HG02798 (cell line): ENCODE results near the gene PTCH2.

ENCODE experiments used
- ATAC-seq: cut with Tn5 transposase; IDR thresholded peaks from one replicate; pipeline ENCODE4 v1.9.1; 2021; ENCODE audit warnings: mild to moderate bottlenecking; ENCODE audit not compliant: unreplicated experiment, poor library complexity

The PTCH2 gene

GRCh38 chr1:44842862-44843655 is at the start of gene PTCH2:
TSS of gene PTCH2 (minus strand) at chr1:44843253. CDS start at chr1:44842932, 321 bp downstream.
- ATAC-seq = peak; percentile 44

- ATAC-seq = no peak
Measured at GRCh38 chr1:44890007-44890406, 47.0 kb upstream of the PTCH2 start.

- ATAC-seq = no peak
Measured at GRCh38 chr1:44885406-44885805, 42.4 kb upstream of the PTCH2 start.

- ATAC-seq = no peak
Measured at GRCh38 chr1:44884746-44885145, 41.7 kb upstream of the PTCH2 start.

- no peak for ATAC-seq
Measured at GRCh38 chr1:44881011-44881632, 38.1 kb upstream of the PTCH2 start.

- ATAC-seq = no peak
Measured at GRCh38 chr1:44874155-44874554, 31.1 kb upstream of the PTCH2 start.

- ATAC-seq = no peak
Measured at GRCh38 chr1:44870096-44870495, 27.0 kb upstream of the PTCH2 start.

- no peak for ATAC-seq
Measured at GRCh38 chr1:44867801-44868200, 24.7 kb upstream of the PTCH2 start.

- ATAC-seq = no peak
Measured at GRCh38 chr1:44862829-44863401, 19.9 kb upstream of the PTCH2 start.

- no peak for ATAC-seq
Measured at GRCh38 chr1:44860891-44861425, 17.9 kb upstream of the PTCH2 start.

- ATAC-seq = no peak
Measured at GRCh38 chr1:44860331-44860730, 17.3 kb upstream of the PTCH2 start.

GRCh38 chr1:44857446-44857845 is 14.4 kb upstream of the PTCH2 start:
- ATAC-seq = no peak

GRCh38 chr1:44855742-44856141 is 12.7 kb upstream of the PTCH2 start:
- no peak for ATAC-seq

- ATAC-seq = no peak
Measured at GRCh38 chr1:44854970-44855369, 11.9 kb upstream of the PTCH2 start.

- ATAC-seq = no peak
Measured at GRCh38 chr1:44853201-44853600, 10.1 kb upstream of the PTCH2 start.

- ATAC-seq = no peak
Measured at GRCh38 chr1:44851308-44851707, 8.3 kb upstream of the PTCH2 start.

- ATAC-seq = no peak
Measured at GRCh38 chr1:44849575-44850132, 6.6 kb upstream of the PTCH2 start.

GRCh38 chr1:44848456-44849181 is 5.6 kb upstream of the PTCH2 start:
- no peak for ATAC-seq

- no peak for ATAC-seq
Measured at GRCh38 chr1:44847845-44848244, 4.8 kb upstream of the PTCH2 start.

GRCh38 chr1:44846985-44847384 is 3.9 kb upstream of the PTCH2 start:
- ATAC-seq = no peak
